ENCODE data around the gene GSTT2.
A peak's percentile ranks its signal among the peaks of the same experiment; 100 is the strongest.

Gene GSTT2

DNA sequence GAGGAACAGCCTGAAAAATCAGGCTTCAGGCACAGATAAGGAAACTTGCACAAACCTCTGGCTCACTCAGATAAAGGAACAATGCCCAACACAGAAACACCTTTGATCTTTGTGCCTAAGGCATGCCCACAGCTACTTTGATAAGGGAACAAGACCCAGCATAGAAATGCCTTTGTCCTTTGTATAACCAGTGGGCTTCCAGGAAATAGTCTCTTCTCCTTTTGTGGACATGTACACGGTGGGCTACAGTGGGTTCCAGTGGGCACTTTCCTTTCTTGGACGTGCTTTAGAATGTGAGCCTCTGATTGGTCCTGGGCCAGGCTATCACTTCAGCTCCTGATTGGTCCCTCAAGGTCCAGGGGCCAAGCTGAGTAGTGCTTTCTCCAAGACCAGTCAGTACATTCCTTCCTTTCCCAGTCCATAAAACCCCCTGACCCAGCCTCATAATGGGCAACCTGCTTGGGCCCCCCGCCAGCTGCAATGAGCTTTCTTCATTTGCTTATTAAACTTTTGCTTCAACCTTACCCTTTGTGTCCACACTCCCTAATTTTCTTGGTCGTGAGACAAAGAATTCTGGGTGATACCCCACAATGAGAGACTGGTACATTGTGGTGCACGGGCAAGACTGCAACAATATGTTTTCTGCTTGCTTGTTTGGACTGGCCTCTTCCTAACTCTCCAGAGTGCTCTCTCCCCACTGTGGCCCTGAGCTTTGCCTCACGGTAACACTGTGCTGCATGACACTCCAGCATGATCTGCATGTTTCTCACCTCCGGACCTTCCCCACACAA, 29.5 kb downstream of the GSTT2 start:
- DNase-seq = no peak

DNA sequence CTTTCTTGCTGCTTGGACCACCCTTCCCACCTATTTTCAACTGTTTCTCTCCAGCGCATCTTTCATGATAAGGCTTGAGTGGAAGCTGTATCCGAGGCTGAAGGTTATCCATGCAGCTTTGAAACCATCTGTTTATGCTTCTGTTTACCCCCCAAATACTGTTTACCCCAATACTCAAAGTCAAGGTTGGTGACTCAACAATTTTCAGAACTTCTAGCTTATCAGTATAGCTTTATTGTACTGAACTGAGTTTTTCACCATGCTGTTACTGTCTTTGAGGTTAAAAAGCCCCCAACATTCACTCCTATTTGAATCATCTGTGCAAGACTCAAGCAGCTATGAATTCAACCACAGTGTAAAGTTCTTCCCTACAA, 30.1 kb downstream of the GSTT2 start:
- no peak for DNase-seq

DNA sequence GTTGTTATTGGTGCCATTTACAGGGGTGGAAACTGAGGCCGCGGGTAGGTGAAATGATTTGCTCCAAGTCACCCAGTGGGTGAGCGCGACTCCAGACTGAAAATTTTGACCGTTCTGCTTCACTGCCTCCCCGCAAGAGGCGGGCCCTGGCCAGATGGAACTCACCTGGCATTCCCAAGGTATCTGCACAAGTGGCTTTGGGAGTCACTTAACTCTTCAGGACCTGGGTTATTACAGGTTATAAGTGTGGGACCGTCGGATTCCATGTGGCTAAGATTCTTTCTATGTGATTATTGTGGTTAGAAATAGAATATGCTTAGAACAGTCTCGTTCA, 31.8 kb downstream of the GSTT2 start:
- peak; percentile 45 for DNase-seq

DNA sequence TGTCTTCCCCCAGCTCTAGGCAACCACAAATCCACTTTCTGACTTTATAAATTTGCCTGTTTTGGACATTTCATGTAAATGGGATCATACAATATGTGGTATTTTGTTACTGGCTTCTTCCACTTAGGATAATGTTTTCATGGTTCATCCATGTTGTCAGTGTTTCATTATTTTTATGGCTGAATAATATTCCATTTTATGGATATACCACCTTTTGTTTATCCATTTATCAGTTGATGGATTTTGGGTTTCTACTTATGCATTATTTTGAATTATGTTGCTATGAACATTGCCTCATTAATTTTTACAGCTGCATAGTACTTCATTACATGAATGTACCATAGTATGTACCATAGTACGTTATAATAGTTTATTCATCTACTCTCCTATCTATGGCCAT, 36.2 kb downstream of the GSTT2 start:
- DNase-seq = no peak

DNA sequence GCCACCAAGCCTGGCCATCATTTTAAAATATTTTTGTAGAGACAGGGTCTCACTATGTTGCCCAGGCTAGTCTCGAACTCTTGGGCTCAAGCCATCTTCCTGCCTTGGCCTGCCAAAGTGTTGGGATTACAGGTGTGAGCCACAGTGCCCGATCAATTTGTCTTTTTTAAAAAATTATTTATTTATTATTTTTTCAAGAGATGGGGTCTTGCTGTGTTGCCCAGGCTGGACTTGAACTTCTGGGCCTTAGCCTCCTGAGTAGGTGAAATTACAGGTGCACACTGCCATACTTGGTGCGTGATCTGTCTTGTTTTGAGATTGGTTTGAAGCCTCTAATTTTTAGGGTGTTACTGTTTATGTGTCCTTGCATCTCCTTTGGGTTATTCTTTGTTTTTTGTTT, 41.4 kb downstream of the GSTT2 start:
- DNase-seq = no peak

DNA sequence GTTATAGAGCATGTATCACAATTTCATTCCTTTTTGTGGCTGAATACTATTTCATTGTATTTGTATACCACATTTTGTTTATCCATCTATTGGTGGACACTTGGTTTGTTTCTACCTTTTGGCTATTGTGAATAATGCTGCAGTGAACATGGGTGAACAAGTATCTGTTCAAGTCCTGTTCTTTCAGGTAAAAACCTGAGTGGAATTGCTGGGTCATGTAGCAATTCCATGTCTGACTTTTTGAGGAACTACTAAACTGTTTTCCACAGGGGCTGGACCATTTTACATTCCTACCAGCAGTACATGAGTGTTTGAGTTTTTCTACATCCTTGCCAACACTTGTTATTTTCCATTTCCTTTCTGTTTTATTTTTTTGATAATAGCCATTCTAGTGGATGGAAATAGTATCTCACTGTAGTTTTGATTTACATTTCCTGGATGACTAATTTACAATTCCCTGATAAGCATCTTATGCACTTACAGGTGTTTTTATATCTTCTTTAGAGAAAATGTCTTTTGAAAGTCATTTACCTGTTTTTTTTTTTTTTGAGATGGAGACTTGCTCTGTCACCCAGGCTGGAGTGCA, 43.4 kb downstream of the GSTT2 start:
- DNase-seq = no peak

DNA sequence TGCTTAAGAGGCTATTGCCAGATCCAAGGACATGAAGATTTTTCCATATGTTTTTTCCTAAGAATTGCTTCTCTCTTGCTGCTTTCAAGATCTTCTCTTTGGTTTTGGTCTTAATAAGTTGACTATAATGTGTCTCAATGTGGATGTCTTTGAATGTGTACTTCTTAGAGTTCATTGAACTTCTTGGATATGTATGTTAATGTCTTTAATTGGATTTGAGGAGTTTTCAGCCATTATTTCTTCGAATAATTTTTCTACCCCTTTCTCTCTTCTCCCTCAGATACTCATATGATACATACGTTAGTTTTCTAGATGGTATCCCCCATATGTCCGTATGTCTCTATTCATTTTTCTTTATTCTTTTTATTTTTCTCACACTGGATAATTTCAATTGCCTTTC, 44.4 kb downstream of the GSTT2 start:
- no peak for DNase-seq

DNA sequence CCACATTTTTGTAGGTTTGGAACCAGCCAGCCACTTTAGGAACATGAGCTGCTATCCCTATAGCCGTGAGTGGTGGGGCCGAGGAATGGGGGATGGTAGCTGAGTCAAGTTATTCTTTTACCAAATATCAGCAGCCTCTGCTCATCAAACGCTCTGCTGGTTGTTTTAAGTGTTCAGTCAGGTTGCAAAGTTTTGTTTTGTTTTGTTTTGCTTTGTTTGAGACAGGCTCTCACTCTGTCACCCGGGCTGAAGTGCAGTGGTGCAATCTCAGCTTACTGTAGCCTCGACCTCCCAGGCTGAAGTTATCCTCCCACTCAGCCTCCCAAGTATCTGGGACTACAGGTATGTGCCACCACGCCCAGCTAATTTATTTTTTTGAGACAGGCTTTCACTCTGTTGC, 45.5 kb downstream of the GSTT2 start:
- DNase-seq = no peak

DNA sequence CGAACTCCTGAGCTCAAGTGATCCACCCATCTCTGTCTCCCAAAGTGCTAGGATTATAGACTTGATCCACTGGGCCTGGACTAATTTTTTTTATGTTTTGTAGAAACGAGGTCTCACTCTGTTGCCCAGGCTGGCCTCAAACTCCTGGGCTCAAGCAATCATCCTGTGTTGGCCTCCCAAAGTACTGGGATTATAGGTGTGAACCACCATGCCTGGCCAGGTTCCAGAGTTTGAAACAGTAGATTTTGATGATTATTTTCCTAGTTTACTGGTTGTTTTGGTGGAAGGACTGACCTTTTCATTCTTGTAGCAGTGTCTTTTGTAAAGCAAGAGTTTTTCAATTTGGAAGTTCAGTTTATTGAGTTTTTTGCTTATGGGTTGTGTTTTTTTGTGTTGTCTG, 46.1 kb downstream of the GSTT2 start:
- DNase-seq = no peak

DNA sequence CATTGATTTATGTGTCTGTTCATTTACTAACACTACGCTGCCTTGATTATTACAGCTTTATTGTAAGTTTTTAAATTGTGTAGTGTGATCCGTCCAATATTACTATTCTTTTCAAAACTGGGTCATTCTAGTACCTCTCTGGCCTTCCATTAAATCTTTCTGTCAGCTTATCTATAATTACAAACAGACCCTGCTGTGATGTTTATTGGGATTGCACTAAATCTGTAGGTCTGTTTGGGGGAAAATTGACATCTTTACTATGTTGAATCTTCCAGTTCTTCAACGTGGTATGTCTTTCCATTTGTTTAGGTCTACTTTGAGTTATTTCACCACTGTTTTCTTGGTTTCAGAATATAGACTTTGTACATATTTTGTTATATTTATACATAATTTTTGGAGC, 46.8 kb downstream of the GSTT2 start:
- DNase-seq = no peak

DNA sequence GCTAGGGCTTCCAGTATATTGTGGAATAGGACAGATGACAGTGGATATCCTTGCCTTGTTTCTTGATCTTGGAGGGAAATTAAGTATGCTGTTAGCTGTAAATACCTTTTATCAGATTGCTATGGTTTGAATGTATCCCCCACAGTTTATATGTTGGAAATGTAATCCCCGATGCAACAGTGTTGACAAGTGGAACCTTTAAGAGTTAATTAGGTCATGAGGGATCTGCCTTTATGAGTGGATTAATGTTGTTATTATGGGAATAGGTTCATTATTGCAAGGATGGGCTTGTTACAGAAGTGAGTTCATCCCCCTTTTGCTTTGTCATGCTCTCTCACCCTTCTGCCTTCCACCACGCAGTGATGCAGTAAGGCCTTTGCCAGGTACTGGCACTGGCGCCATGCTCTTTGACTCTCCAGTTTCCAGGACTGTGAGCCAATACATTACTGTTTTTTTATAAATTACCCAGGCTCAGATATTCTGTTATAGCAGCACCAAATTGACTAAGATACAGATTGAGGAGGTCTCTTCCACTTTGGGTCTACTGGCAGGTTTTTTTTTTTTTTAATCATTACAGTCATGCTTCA, 47.5 kb downstream of the GSTT2 start:
- no peak for DNase-seq

DNA sequence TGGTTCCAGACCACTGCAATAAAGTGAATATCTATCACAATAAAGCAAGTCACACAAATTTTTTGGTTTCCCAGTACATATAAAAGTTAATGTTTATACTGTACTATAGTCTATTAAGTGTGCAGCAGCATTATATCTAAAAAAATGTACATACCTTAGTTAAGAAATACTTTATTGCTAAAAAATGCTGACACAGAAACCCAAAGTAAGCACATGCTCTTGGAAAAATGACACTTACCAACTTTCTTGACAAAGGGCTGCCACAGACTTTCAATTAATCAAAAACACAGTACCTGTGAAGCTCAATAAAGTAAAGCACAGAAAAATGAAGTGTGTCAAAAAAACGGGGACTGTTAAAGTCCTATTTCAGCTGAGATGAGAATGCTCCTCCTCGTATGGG, 48.1 kb downstream of the GSTT2 start:
- DNase-seq = no peak

DNA sequence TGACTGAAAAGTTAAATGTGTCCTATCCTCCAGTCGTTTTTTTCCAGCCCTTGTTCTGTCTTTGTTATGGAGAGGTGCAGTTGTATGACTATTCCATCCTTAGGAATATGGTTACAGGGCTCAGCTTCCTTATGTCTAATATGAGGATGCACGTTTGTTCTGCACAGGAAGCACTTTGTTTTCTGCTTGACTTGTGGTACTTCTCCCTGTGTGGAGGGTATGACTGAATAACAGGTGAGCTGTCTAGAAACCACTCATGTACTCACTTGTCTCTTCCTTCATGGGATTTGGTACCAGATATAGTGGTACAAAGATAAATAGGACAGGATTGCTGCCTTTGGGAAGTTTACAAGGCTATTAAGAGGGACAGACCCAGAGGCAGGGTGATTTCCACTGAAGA, 48.6 kb downstream of the GSTT2 start:
- DNase-seq = no peak

DNA sequence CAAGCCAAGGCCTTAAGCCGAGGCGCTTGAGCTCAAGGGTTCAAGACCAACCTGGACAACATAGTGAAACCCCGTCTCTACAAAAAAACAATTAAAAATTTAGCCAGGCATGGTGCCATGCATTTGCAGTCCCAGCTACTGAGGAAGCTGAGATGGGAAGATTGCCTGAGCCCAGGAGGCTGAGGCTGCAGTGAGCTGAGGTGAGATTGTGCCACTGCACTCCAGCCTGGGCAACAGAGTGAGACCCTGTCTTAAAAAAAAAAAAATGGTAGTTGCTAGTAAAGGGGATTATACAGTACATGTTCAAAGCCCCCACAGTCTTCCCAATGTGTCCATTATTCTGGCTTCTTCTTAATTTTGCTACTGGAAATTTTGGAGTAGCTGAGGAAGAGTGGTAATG, 49.4 kb downstream of the GSTT2 start:
- DNase-seq = no peak

DNA sequence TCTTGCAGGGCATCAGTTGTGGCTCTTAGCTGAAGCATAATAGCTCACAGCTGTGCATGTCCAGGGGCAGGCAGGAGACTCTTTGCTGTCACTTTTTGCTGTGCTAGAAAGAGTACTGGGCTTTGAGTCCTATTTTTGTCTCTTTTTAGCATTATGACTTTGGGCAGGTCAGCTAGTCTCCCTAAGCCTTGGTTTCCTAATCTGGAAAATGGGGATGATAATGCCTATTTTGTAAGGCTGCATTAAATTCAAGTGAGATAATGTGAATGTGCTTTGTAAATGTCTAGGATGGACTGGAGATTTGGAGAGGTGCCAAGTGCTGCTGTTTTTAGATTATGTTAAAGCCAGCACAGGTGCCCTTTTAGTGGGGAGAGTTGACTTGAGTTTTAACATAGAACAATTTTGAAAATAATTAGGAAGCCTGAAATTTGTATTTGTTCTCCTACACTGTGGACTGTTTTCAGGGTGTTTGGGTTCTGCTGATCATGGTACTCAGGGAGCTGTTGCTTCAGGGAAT, 50.3 kb downstream of the GSTT2 start:
- no peak for DNase-seq

Data from NCI-H1105 treated with DMSO at 0.1 percent for 48 hours (cell line).